Measurements from ENCODE around the gene SLC22A2. TPM values are rescaled to one million over a fixed set of nuclear protein-coding genes. Genes with fewer than 3 reads are reported as not detected.

SLC22A2 gene
- total RNA-seq, 1 donor from 2014 or later = not detected

GRCh38 chr6:160190081-160190480 lies 68.5 kb downstream of the SLC22A2 start:
- no peak overlapping the region for H3K4me3 ChIP-seq (ENCODE audit: low read depth, low read length)
- no peak for DNase-seq (ENCODE audit: low read depth)
- TF ChIP-seq, protein P1, sequence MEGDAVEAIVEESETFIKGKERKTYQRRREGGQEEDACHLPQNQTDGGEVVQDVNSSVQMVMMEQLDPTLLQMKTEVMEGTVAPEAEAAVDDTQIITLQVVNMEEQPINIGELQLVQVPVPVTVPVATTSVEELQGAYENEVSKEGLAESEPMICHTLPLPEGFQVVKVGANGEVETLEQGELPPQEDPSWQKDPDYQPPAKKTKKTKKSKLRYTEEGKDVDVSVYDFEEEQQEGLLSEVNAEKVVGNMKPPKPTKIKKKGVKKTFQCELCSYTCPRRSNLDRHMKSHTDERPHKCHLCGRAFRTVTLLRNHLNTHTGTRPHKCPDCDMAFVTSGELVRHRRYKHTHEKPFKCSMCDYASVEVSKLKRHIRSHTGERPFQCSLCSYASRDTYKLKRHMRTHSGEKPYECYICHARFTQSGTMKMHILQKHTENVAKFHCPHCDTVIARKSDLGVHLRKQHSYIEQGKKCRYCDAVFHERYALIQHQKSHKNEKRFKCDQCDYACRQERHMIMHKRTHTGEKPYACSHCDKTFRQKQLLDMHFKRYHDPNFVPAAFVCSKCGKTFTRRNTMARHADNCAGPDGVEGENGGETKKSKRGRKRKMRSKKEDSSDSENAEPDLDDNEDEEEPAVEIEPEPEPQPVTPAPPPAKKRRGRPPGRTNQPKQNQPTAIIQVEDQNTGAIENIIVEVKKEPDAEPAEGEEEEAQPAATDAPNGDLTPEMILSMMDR (conservative IDR thresholded peaks at IDR 0.05; ENCODE audit: low read depth, low read length) = no peak

- no peak overlapping the region for H3K4me3 ChIP-seq (ENCODE audit: low read depth, low read length)
- TF ChIP-seq, protein P1 (conservative IDR thresholded peaks at IDR 0.05; ENCODE audit: low read depth, low read length) = no peak
- DNase-seq (ENCODE audit: low read depth) = no peak
Observed at GRCh38 chr6:160188773-160189172, 69.8 kb downstream of the SLC22A2 start.

DNA sequence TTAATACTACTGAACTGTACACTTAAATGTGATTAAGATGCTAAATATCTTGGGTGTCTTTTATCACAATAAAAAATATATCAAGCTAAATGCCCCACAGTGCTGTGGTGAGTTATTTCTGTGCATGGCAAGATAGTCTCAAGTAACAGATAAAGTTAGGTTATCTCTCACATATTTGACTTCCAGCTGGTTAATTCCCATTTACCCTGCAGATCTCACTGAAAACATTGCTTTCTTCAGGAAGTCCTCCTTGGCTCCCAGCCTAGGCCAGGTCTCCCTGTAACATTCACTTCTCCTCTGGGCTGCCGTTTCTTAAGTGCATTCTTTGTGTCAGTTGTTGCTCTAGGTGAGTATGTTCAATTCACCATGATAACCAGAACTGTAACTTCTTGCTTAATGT lies 77.9 kb downstream of the SLC22A2 start:
- TF ChIP-seq, protein P1 (conservative IDR thresholded peaks at IDR 0.05; ENCODE audit: low read depth, low read length) = no peak
- no peak overlapping the region for H3K4me3 ChIP-seq (ENCODE audit: low read depth, low read length)
- DNase-seq (ENCODE audit: low read depth) = no peak

GRCh38 chr6:160178271-160178670 lies 80.3 kb downstream of the SLC22A2 start:
- H3K4me3 ChIP-seq (ENCODE audit: low read depth, low read length) = no peak overlapping the region
- DNase-seq (ENCODE audit: low read depth) = no peak
- TF ChIP-seq, protein P1 (conservative IDR thresholded peaks at IDR 0.05; ENCODE audit: low read depth, low read length) = no peak

DNA sequence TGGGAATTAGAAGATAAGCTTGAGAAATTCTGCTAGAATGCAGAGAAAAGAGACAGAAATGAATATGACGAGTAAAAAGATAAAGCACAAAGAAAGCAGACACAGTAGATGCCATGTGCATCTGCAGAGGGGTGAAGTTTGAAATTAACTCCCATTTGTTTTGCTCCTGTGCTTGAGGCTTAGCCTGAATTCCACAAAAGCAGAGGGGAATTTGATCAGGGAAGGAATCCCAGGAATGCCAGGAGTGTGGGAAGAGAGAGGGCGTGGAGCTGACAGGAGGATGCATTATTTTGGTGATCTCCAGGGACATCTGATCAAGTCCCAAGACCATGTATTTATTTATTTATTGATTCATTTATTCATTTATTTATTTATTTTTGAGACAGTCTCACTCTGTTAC lies 81.4 kb downstream of the SLC22A2 start:
- TF ChIP-seq, protein P1 (conservative IDR thresholded peaks at IDR 0.05; ENCODE audit: low read depth, low read length) = no peak
- H3K4me3 ChIP-seq (ENCODE audit: low read depth, low read length) = no peak overlapping the region
- DNase-seq (ENCODE audit: low read depth) = no peak

DNA sequence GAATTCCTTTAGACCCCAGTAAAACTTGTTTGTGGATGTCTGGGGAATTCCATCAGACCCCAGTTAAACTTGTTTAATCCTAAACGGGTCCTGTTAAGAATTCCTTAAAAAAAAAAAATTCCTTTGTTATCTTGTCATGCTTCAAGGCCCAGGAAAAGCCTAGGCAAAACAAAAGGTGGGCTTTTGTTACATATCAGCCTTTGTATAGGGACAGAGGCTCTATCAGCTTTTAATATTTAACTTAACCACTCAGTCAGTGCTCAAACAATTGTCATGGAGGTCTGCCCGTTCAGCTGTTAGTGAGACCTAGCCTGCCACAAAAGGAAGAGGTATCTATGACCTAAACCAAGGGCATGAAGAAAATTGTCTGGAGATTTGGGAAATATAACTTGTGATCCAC lies 83.9 kb downstream of the SLC22A2 start:
- H3K4me3 ChIP-seq (ENCODE audit: low read depth, low read length) = no peak overlapping the region
- TF ChIP-seq, protein P1 (conservative IDR thresholded peaks at IDR 0.05; ENCODE audit: low read depth, low read length) = no peak
- no peak for DNase-seq (ENCODE audit: low read depth)

DNA sequence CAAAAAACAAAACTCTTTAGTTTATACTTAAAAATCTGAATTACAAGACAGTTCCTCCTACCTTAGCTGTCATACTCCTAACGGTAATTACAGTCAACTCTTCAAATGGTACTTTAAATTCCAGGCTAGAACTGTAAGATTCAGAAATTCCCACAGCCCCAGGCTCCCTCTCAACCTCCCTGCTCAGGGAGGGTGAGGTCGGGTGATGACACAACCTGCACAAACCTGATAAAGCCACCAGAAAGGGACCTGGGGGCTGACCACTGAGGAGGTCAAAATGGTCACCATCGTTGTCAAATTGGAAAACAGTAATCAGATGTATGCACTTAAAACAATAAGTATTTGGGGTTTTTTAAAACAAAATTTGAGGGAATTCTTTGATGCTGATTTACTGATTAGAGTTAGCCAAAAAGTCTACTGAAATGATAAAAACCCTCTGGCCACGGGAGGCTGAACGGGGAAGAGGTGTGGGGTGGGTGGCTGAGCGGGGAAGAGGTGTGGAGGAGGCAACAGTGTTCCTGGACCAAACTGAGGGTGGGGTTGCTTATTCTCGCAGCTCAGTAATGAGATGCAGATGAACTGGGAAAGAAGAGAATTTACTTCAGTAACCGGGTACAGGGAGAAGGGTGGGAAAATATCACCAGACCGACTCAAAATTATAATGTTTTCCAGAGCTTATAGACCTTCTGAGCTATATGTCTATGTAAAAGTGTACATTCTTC lies 84.7 kb downstream of the SLC22A2 start:
- TF ChIP-seq, protein P1 (conservative IDR thresholded peaks at IDR 0.05; ENCODE audit: low read depth, low read length) = no peak
- DNase-seq (ENCODE audit: low read depth) = no peak
- no peak overlapping the region for H3K4me3 ChIP-seq (ENCODE audit: low read depth, low read length)

Measured in epithelial cell of proximal tubule (primary cell).